MM.1S (cell line): ENCODE measurements around the gene IMMP2L.

Source experiments
- EZH2phosphoT487 ChIP-seq: fragments of 300-600 bp; sonication (generic); IDR thresholded peaks from 2 replicates; pipeline ENCODE4 v1.6.1; 2018; ENCODE audit warnings: antibody characterized with exemption, low read length
- TF ChIP-seq, protein P1 (sequence below): fragments of 300-600 bp; sonication (generic); IDR thresholded peaks from 2 replicates; pipeline ENCODE4 v1.5.1; 2016; ENCODE audit warnings: antibody characterized with exemption, low read length, mixed read lengths

GRCh38 chr7:111067251-111067650 lies 495.0 kb downstream of the IMMP2L start:
- TF ChIP-seq, protein P1, sequence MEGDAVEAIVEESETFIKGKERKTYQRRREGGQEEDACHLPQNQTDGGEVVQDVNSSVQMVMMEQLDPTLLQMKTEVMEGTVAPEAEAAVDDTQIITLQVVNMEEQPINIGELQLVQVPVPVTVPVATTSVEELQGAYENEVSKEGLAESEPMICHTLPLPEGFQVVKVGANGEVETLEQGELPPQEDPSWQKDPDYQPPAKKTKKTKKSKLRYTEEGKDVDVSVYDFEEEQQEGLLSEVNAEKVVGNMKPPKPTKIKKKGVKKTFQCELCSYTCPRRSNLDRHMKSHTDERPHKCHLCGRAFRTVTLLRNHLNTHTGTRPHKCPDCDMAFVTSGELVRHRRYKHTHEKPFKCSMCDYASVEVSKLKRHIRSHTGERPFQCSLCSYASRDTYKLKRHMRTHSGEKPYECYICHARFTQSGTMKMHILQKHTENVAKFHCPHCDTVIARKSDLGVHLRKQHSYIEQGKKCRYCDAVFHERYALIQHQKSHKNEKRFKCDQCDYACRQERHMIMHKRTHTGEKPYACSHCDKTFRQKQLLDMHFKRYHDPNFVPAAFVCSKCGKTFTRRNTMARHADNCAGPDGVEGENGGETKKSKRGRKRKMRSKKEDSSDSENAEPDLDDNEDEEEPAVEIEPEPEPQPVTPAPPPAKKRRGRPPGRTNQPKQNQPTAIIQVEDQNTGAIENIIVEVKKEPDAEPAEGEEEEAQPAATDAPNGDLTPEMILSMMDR: no peak
- TF ChIP-seq EZH2phosphoT487: no peak
